GM19240 (cell line): ENCODE results near the gene HDAC1.

Source experiments
- DNase-seq: peaks from one replicate; pipeline ENCODE4 v3.0.0; 2011; ENCODE audit warnings: low spot score; ENCODE audit not compliant: insufficient read length

The HDAC1 gene

DNA sequence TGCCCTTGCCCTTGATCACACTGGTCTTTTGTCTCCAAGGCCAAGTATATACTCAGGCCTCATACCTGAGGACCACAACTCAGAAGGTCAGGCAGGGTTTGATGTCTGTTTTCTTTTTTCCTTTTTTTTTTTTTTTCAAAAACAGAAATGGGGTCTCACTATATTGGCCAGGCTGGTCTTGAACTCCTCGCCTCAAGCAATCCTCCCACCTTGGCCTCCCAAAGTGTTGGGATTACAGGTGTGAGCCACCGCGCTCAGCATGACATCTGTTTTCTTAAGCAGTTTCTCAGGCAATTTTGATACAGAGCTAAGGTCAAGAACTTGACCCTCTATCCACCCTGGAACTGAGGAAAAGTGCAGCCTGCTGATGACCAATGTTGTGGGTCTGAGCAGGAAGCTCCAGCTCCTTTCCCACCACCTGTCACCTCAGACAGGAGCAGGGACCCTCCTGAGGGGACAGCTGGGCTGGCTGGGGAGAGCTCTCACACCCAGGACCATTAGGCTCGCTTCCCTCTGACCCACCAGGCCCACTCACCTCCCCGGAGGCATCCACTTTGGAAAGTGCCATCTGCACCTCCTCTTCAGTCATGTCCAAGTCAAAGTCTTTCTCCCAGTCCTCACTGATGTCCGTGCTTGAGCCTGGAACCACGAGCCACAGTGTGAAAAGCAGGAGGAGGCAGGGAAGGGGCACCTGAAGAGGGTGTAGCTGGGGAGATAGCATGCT, 76.2 kb downstream of the HDAC1 start:
- no peak for DNase-seq

DNA sequence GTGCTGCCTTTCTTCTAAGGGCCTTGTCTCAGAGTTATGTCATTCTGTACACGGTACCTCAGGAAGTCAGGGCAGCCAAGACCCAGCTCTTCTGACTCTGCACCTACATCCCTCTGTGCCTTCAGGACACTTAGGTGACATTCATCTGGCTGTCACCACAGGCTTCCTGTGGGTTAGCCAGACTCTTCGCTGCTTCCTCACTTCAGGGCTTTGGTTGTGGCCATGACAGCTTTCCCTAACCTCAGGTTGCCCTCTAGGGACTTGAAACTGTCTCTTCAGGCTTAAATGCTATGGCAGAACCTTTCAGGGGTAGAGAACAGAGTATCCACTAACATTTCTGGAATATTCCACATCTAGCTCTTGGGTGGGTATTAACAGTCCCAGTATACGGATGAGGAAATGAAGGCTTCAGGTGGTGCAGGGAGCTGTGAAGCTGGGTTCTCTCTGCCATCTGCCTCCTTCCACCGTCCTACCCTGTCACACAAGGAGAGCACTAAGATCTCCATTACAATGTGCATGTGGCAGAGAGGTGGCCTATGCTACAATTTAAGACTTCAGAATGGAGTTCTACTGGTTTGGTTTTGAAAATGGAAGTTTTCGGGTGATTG, 80.4 kb downstream of the HDAC1 start:
- DNase-seq: no peak

DNA sequence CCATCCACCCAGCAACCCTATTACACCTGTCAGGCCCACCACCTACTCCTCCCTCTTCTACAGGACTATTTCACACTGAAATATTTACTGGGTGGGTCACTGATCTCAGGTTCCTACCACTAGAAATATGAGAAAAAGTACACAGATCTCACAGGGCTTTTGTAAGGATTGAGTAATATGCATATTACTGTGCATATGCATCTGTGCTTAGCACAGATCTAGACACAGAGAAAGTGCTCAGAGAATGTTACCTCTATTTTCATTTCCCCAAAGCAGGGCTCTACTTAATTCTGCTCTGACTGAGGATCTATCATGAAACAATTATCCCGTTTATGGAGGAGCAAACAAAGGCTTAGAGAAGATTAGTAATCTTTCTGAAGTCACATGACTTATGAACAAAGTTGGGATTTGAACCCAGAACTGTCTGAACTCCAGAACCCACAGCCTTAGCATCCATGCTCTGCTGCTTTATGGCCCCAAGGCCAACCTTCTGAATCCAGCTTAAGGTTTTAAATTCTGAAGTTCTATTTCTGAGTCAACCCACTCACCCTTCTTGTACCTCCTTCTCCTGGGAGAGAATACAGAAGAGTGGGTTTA, 82.2 kb downstream of the HDAC1 start:
- DNase-seq: no peak

DNA sequence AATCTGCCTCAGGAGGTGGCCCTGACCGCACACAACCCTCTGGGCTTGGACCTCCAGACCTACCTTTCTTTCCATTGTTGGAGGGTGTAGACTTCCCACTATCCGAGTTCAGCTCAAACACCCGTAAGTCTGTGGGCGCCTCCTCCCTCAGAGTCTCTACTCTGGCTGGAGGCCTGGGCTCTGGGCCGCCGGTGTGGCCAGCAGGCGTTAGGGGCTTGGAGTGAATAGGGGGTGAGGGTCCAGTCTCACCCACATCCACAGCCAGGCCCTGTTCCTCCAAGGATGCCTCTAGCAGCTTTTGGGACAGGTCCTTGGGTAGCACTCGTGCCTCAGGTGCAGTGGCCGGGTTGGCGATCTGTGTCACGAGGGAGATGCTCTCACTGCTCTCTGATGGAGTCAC, 84.3 kb downstream of the HDAC1 start:
- DNase-seq: no peak

DNA sequence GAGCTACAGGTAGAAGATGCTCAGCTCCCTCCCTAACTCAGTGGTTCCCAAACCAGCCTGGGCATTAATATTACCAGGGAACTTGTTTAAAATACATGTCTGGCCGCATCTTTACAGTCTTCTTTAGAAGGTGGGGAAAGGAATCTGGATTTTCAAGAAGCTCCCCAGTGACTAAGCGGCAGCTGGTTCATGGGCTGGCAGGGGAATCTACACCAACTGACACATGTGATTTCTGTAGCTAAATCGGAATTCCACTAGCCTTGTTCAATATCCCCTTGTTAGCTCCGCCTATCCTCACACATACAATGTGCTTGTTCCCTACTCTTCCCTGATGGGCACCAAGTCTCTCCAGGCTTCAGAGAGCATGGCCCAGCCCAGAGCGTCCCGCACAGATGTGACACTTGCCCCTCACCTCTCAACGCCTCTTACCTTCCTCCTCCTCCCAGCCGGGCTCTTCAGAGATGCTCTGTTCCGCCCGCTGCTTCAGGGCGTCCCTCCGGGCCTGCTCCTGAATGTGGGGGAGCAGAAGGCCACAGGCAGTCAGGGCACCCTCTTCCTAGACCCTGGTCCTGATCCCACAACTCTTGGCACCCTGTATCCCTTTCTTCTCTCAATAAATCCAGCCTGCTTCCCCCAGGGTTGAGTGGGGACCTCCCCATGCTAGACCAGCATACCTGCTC, 85.8 kb downstream of the HDAC1 start:
- DNase-seq: no peak

DNA sequence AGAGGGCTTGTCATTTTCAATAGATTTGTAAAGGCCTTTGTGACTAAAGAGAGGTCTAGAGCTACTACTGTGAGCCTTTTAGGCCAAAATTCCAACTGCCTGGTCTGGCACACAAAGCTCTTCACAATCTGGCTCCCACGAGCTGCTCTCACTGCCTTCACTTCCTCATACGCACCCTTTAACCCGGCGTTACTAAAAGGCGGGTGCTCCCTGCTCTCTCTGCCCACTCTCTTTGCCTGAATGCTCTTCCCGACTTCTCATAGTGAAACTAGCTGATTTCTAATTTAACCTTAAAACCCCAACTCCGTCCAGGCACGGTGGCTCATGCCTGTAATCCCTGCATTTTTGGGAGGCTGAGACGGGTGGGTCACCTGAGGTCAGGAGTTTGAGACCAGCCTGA, 88.2 kb downstream of the HDAC1 start:
- DNase-seq: no peak
